CD4-positive, alpha-beta T cell (primary cell): ENCODE results near the gene JDP2. TPM values are rescaled to one million over a fixed set of nuclear protein-coding genes. Genes with fewer than 3 reads are reported as not detected.

ENCODE experiments used
- ATAC-seq: fragments of 200-7000 bp; cut with Tn5 transposase; one replicate; pipeline ENCODE4 v1.10.0; 2022; ENCODE audit warnings: mild to moderate bottlenecking; ENCODE audit not compliant: poor library complexity
- CTCF ChIA-PET: fragments of 350-600 bp; sonication (Branson Sonifier 250); formaldehyde crosslinking; loops from one replicate; lab custom pipeline; 2021; ENCODE audit warnings: antibody characterized with exemption, inconsistent platforms; lab: Charles Lee
- POLR2A ChIA-PET: fragments of 350-600 bp; sonication (Branson Sonifier 250); formaldehyde crosslinking; loops from one replicate; lab custom pipeline; 2021; ENCODE audit warnings: antibody characterized with exemption, inconsistent platforms; lab: Charles Lee
- DNase-seq, 14 experiments: peaks; one replicate each; pipeline ENCODE4 v3.0.0-alpha.2; 2013 to 2020; ENCODE audit warnings: mixed read lengths in 2 of 14
- H3K27ac ChIP-seq, 2 donors: one replicate each; pipeline versions ENCODE4 v1.5.1 to v1.7.0; 2013; ENCODE audit warnings: low read length in 2 of 2, low read depth in 1 of 2, mild to moderate bottlenecking in 1 of 2
- H3K27me3 ChIP-seq, 2 experiments: 1 replicate in 1 of 2; 2 replicates in 1 of 2; pipeline versions ENCODE4 v1.6.1 to v1.7.0; 2013; ENCODE audit warnings: low read length in 2 of 2, control low read depth in 1 of 2, mild to moderate bottlenecking in 1 of 2, moderate library complexity in 1 of 2; ENCODE audit not compliant: insufficient read depth in 2 of 2, control insufficient read depth in 1 of 2
- H3K36me3 ChIP-seq: one replicate; pipeline ENCODE4 v1.6.1; 2013; ENCODE audit warnings: low read length, control low read depth; ENCODE audit not compliant: insufficient read depth
- H3K4me1 ChIP-seq: one replicate; pipeline ENCODE4 v1.6.1; 2013; ENCODE audit warnings: low read length, control low read depth; ENCODE audit not compliant: insufficient read depth
- H3K4me3 ChIP-seq: one replicate; pipeline ENCODE4 v1.5.1; 2013; ENCODE audit warnings: mild to moderate bottlenecking, low read length, moderate library complexity
- H3K9me3 ChIP-seq, 2 experiments: 1 replicate in 1 of 2; 2 replicates in 1 of 2; pipeline versions ENCODE4 v1.6.1 to v1.7.0; 2013; ENCODE audit warnings: low read length in 2 of 2, mild to moderate bottlenecking in 2 of 2, control low read depth in 1 of 2, moderate library complexity in 1 of 2; ENCODE audit not compliant: control insufficient read depth in 1 of 2, insufficient read depth in 1 of 2
- H3K27ac Mint-ChIP-seq: one replicate; pipeline ENCODE4 v1.8.0; 2020; ENCODE audit warnings: mixed read lengths
- H3K27me3 Mint-ChIP-seq: one replicate; pipeline ENCODE4 v1.8.0; 2021; ENCODE audit warnings: mixed read lengths
- H3K36me3 Mint-ChIP-seq: one replicate; pipeline ENCODE4 v1.8.0; 2021; ENCODE audit warnings: low read depth, mixed read lengths
- H3K4me1 Mint-ChIP-seq: one replicate; pipeline ENCODE4 v1.8.0; 2021; ENCODE audit warnings: low read depth, mixed read lengths
- H3K4me3 Mint-ChIP-seq: one replicate; pipeline ENCODE4 v1.8.0; 2020; ENCODE audit warnings: mild to moderate bottlenecking, mixed read lengths
- H3K9me3 Mint-ChIP-seq: one replicate; pipeline ENCODE4 v1.8.0; 2020; ENCODE audit warnings: mixed read lengths
- CTCF ChIP-seq: fragments of 200-600 bp; IDR thresholded peaks from one replicate; pipeline ENCODE4 v1.8.0; 2022; ENCODE audit warnings: antibody characterized with exemption, mild to moderate bottlenecking
- intact Hi-C, 2 experiments: fragments of 100-400 bp; cut with DNase I in 1 of 2; cut with micrococcal nuclease in 1 of 2; formaldehyde crosslinking; loops; one replicate each; pipeline versions ENCODE4 v1.15.1 to v1.9.0; 2023 to 2025; cut with DNase I, micrococcal nuclease
- total RNA-seq, 174 experiments: library from RNA in 2 of 174; stranded (reverse) in 2 of 174; gene quantifications; one replicate each; pipeline ENCODE4 v1.2.3 and lab custom pipeline; 2021 to 2026

The JDP2 gene
- total RNA-seq, 2 experiments from 2014 or later: 1.1 to 1.2 TPM

GRCh38 chr14:75392686-75393641, 34.9 kb upstream of the JDP2 start:
- Mint-ChIP-seq H3K4me3 (no peak overlapping the region), H3K27ac (no peak overlapping the region), H3K27me3 (no peaks in the 10 kb centered on the region), H3K9me3 (no peaks in the 10 kb centered on the region), H3K4me1 (no peaks in the 10 kb centered on the region), H3K36me3 (no peaks in the 10 kb centered on the region)
- intact Hi-C loops: no loop called here
- ATAC-seq (no peak), DNase-seq (no peak)
- ChIA-PET CTCF (interaction anchor here (1.1 kb wide), 1 partner anchor 9 kb away, joined by 3 read pairs; no protein-coding TSS in a partner anchor), POLR2A (no interaction called here)
- H3K27me3 ChIP-seq: no peaks in the 10 kb centered on the region
- no peak overlapping the region for H3K4me3 ChIP-seq
- no peak overlapping the region for H3K27ac ChIP-seq
- no peaks in the 10 kb centered on the region for H3K9me3 ChIP-seq
- H3K36me3 ChIP-seq: no peaks in the 10 kb centered on the region
- no peaks in the 10 kb centered on the region for H3K4me1 ChIP-seq
- no peak for TF ChIP-seq CTCF

- no peak overlapping the region for H3K27ac ChIP-seq
- ChIA-PET CTCF (interaction anchor here (1.1 kb wide), 1 partner anchor 9 kb away, joined by 3 read pairs; no protein-coding TSS in a partner anchor), POLR2A (no interaction called here)
- H3K4me3 ChIP-seq: no peak overlapping the region
- intact Hi-C loops: no loop called here
- no peaks in the 10 kb centered on the region for H3K36me3 Mint-ChIP-seq
- DNase-seq: no peak
- H3K9me3 ChIP-seq: no peaks in the 10 kb centered on the region
- no peak overlapping the region for H3K27ac Mint-ChIP-seq
- no peak for TF ChIP-seq CTCF
- ATAC-seq: no peak
- H3K27me3 Mint-ChIP-seq: no peaks in the 10 kb centered on the region
- H3K4me1 ChIP-seq: no peaks in the 10 kb centered on the region
- no peak overlapping the region for H3K4me3 Mint-ChIP-seq
- H3K4me1 Mint-ChIP-seq: no peaks in the 10 kb centered on the region
- H3K27me3 ChIP-seq: no peaks in the 10 kb centered on the region
- H3K9me3 Mint-ChIP-seq: no peaks in the 10 kb centered on the region
- H3K36me3 ChIP-seq: no peaks in the 10 kb centered on the region
Observed at GRCh38 chr14:75393794-75394193, 34.0 kb upstream of the JDP2 start.

GRCh38 chr14:75395862-75396261, 32.0 kb upstream of the JDP2 start:
- ATAC-seq (no peak), DNase-seq (no peak)
- Mint-ChIP-seq H3K27me3 (no peaks in the 10 kb centered on the region), H3K36me3 (no peaks in the 10 kb centered on the region), H3K27ac (no peak overlapping the region), H3K4me1 (no peaks in the 10 kb centered on the region), H3K4me3 (no peak overlapping the region), H3K9me3 (no peaks in the 10 kb centered on the region)
- peaks cover 10% of the 10 kb centered on the region for H3K4me1 ChIP-seq
- TF ChIP-seq CTCF: no peak
- ChIA-PET POLR2A (no interaction called here), CTCF (no interaction called here)
- no peaks in the 10 kb centered on the region for H3K27me3 ChIP-seq
- no peaks in the 10 kb centered on the region for H3K36me3 ChIP-seq
- intact Hi-C loops: no loop called here
- no peak overlapping the region for H3K4me3 ChIP-seq
- H3K27ac ChIP-seq: no peak overlapping the region
- H3K9me3 ChIP-seq: no peaks in the 10 kb centered on the region
